Ishikawa (cell line): ENCODE measurements around the gene EYA4.

Experiments used
- CEBPB ChIP-seq: IDR thresholded peaks from 2 replicates; pipeline ENCODE4 v1.6.1; 2012
- CREB1 ChIP-seq: IDR thresholded peaks from 2 replicates; pipeline ENCODE4 v1.6.1; 2012; ENCODE audit warnings: low read depth
- EGR1 ChIP-seq: IDR thresholded peaks from 2 replicates; pipeline ENCODE4 v1.6.1; 2012
- EP300 ChIP-seq: IDR thresholded peaks from 2 replicates; pipeline ENCODE4 v1.6.1; 2012; ENCODE audit warnings: borderline replicate concordance
- FOXM1 ChIP-seq: IDR thresholded peaks from 2 replicates; pipeline ENCODE4 v1.6.1; 2012; ENCODE audit warnings: low read depth, borderline replicate concordance
- NFIC ChIP-seq: IDR thresholded peaks from 2 replicates; pipeline ENCODE4 v1.6.1; 2012
- RAD21 ChIP-seq: IDR thresholded peaks from 2 replicates; pipeline ENCODE4 v1.6.1; 2012; ENCODE audit warnings: low read depth
- TAF1 ChIP-seq: IDR thresholded peaks from 2 replicates; pipeline ENCODE4 v1.6.1; 2012; ENCODE audit warnings: low read depth, mild to moderate bottlenecking
- TCF12 ChIP-seq: IDR thresholded peaks from 2 replicates; pipeline ENCODE4 v1.6.1; 2012; ENCODE audit warnings: low read depth
- TEAD4 ChIP-seq: IDR thresholded peaks from 2 replicates; pipeline ENCODE4 v1.6.1; 2012
- YY1 ChIP-seq: IDR thresholded peaks from 2 replicates; pipeline ENCODE4 v1.6.1; 2012; ENCODE audit warnings: low read depth
- ZBTB7A ChIP-seq: IDR thresholded peaks from 2 replicates; pipeline ENCODE4 v1.6.1; 2012; ENCODE audit warnings: low read depth
- TF ChIP-seq, protein P1 (sequence below): IDR thresholded peaks from 2 replicates; pipeline ENCODE4 v1.6.1; 2012
- TF ChIP-seq, protein P2 (sequence below): IDR thresholded peaks from 2 replicates; pipeline ENCODE4 v1.6.1; 2012; ENCODE audit warnings: low read depth, mild to moderate bottlenecking
- TF ChIP-seq, protein P3 (sequence below): IDR thresholded peaks from 2 replicates; pipeline ENCODE4 v1.6.1; 2012

Gene EYA4

DNA sequence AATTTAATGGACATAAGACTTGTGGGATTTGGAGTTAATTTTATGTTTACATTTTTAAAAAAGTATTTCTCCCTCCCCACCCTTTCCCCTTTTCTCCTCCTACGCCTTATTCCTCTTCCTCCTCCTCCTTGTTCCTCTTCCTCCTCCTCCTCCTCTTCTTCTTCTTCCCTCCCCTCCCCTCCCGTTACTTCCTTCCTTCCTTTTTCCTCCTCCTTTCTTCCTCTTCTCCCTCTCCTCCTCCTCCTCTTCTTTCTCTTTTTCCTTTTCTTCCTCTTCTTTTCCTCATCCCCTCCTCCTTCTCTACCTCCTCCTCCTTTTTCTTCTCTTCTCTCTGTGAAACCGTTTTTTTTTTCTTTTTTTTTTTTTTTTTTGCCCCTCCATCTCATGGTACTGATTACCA, 139.6 kb downstream of the EYA4 start:
- TF ChIP-seq TCF12 = no peak
- TF ChIP-seq EGR1 = no peak
- TF ChIP-seq CREB1 = no peak
- TF ChIP-seq, protein P1, sequence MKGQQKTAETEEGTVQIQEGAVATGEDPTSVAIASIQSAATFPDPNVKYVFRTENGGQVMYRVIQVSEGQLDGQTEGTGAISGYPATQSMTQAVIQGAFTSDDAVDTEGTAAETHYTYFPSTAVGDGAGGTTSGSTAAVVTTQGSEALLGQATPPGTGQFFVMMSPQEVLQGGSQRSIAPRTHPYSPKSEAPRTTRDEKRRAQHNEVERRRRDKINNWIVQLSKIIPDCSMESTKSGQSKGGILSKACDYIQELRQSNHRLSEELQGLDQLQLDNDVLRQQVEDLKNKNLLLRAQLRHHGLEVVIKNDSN = no peak
- TF ChIP-seq FOXM1 = no peak
- TF ChIP-seq, protein P2, sequence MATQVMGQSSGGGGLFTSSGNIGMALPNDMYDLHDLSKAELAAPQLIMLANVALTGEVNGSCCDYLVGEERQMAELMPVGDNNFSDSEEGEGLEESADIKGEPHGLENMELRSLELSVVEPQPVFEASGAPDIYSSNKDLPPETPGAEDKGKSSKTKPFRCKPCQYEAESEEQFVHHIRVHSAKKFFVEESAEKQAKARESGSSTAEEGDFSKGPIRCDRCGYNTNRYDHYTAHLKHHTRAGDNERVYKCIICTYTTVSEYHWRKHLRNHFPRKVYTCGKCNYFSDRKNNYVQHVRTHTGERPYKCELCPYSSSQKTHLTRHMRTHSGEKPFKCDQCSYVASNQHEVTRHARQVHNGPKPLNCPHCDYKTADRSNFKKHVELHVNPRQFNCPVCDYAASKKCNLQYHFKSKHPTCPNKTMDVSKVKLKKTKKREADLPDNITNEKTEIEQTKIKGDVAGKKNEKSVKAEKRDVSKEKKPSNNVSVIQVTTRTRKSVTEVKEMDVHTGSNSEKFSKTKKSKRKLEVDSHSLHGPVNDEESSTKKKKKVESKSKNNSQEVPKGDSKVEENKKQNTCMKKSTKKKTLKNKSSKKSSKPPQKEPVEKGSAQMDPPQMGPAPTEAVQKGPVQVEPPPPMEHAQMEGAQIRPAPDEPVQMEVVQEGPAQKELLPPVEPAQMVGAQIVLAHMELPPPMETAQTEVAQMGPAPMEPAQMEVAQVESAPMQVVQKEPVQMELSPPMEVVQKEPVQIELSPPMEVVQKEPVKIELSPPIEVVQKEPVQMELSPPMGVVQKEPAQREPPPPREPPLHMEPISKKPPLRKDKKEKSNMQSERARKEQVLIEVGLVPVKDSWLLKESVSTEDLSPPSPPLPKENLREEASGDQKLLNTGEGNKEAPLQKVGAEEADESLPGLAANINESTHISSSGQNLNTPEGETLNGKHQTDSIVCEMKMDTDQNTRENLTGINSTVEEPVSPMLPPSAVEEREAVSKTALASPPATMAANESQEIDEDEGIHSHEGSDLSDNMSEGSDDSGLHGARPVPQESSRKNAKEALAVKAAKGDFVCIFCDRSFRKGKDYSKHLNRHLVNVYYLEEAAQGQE = no peak
- no peak for TF ChIP-seq RAD21
- TF ChIP-seq CEBPB = no peak
- TF ChIP-seq YY1 = no peak
- no peak for TF ChIP-seq EP300
- TF ChIP-seq ZBTB7A = no peak
- TF ChIP-seq, protein P3, sequence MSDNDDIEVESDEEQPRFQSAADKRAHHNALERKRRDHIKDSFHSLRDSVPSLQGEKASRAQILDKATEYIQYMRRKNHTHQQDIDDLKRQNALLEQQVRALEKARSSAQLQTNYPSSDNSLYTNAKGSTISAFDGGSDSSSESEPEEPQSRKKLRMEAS = no peak
- no peak for TF ChIP-seq TEAD4
- TF ChIP-seq TAF1 = no peak
- no peak for TF ChIP-seq NFIC

DNA sequence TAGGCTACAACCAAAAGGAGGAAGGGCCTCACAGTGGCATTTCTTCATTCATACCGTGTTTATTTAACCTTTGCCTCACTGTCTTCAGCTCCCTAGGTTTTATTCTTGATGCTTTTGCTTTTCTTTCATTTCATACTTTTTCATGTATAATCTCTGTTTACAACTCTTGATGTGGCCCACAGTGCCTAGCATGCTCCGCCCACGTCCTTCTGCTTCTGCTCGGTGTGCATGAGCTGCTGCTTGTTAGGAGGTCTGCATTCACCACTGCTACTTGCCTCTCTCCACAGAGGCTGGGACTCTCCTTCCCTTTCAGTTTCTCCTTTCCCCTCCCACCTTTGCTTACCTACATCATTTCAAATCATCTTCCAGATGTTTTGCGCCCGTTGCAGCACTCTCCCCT, 147.6 kb downstream of the EYA4 start:
- TF ChIP-seq YY1 = no peak
- TF ChIP-seq NFIC = no peak
- TF ChIP-seq CREB1 = no peak
- TF ChIP-seq EP300 = no peak
- TF ChIP-seq ZBTB7A = no peak
- TF ChIP-seq, protein P2 = no peak
- TF ChIP-seq RAD21 = no peak
- no peak for TF ChIP-seq TCF12
- TF ChIP-seq TEAD4 = no peak
- TF ChIP-seq EGR1 = no peak
- TF ChIP-seq TAF1 = no peak
- TF ChIP-seq FOXM1 = no peak
- TF ChIP-seq, protein P3 = no peak
- TF ChIP-seq, protein P1 = no peak
- TF ChIP-seq CEBPB = no peak

DNA sequence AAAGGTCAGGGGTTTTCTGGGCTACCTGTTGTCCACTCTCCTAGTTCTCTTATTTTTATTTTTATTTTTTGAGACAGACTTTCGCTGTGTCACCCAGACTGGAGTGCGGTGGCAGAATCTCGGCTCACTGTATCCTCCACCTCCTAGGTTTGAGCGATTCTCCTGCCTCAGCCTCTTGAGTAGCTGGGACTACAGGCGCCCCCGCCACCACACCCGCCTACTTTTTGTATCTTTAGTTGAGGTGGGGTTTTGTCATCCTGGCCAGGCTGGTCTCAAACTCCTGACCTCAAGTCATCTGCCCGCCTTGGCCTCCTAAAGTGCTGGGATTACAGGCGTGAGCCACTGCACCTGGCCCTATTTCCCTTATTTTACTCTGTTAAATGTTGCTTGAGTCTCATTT, 149.0 kb downstream of the EYA4 start:
- no peak for TF ChIP-seq CREB1
- TF ChIP-seq, protein P2 = no peak
- TF ChIP-seq, protein P1 = no peak
- TF ChIP-seq YY1 = no peak
- TF ChIP-seq, protein P3 = no peak
- no peak for TF ChIP-seq EGR1
- no peak for TF ChIP-seq ZBTB7A
- no peak for TF ChIP-seq EP300
- no peak for TF ChIP-seq TAF1
- TF ChIP-seq NFIC = no peak
- TF ChIP-seq TCF12 = no peak
- no peak for TF ChIP-seq RAD21
- TF ChIP-seq TEAD4 = no peak
- no peak for TF ChIP-seq FOXM1

DNA sequence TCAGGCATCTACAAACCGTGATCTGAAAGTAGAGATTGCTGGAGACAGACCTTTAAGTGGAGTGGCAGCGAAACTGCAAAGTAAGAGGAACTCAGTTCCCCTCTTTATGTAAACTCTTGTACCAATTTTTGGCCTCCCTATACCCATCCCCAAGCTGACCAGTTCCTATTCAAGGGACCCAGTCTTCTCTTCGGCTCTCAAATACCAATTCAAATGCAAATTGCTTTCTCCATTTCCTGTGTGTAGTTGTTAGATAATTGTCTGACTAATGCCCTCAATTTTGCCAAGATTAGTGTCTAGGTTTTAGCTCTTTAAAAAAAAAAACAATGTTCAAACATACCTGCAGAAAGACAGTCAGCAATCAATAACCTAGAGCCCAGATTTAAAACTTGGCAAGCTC, 150.9 kb downstream of the EYA4 start:
- TF ChIP-seq EP300 (no peak), TCF12 (no peak), ZBTB7A (no peak), TAF1 (no peak)
- TF ChIP-seq, protein P3 = no peak
